ENCODE measurements around the gene TMEM39A. TPM values are rescaled to one million over a fixed set of nuclear protein-coding genes. Genes with fewer than 3 reads are reported as not detected.

The TMEM39A gene
- total RNA-seq, 1 donor from 2014 or later: 52.2 TPM

DNA sequence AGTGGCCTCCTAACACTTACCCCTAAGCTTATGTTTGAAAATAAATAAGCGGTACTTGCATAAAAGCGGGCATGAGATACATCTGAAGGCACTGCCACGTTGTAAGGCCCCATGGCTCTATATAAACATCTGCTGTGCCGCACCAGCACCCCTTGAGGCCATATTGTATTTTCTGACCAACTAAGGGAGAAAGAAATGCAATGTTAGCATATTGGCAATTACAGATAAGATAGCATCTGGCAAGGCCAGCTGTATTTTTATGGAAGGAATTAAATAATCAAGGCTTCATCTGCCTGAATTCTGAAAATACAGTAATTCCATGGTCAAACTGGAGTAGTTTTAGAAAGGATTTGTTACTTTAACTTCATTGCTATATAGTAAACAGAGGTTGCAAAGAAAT lies 28.7 kb downstream of the TMEM39A start:
- Mint-ChIP-seq H3K9me3 (peaks cover 14% of the 10 kb centered on the region), H3K4me3 (no peak overlapping the region), H3K27ac (no peak overlapping the region), H3K36me3 (ENCODE audit: low read depth) (peaks cover 78% of the 10 kb centered on the region), H3K27me3 (no peaks in the 10 kb centered on the region), H3K4me1 (peaks cover 3% of the 10 kb centered on the region)
- DNase-seq: peak; percentile 28
- intact Hi-C loops (cut with micrococcal nuclease): no loop called here

DNA sequence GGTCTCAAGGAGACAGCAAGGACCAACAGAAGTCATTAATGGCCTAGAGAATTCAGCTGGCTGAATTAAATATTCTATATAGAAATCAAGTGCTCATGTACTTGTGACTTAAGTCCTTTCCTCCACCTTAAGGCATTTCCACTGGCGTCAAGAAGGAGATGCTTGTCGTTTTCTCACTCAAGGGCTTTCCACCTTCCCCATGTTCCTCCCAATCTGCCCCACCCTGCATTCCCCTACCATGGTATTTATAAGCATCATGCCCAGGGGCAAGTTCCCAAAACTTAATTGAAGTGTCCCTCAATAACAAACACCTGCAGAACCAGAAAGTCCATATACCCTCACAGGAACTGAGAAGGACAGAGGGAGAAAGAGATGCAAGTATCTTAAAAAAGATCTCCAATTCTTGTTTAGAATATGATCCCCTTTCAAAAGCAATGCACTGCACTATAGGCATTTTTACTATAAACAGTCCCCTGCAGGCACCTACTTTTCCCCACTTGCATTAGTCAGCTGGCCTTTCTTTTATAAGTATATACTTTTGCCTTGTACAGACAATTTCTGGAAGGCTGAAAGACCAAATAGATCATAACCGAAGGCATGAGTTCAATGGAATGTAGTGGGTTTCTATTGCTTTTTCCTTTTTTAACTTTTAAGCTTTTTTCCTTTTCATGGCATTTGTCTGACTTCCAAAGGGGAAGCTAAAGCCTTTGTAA lies 29.6 kb downstream of the TMEM39A start:
- Mint-ChIP-seq H3K9me3 (peaks cover 20% of the 10 kb centered on the region), H3K27ac (no peak overlapping the region), H3K36me3 (ENCODE audit: low read depth) (peaks cover 86% of the 10 kb centered on the region), H3K4me3 (no peak overlapping the region), H3K4me1 (peaks cover 2% of the 10 kb centered on the region), H3K27me3 (no peaks in the 10 kb centered on the region)
- peak; percentile 22 for DNase-seq
- intact Hi-C loops (cut with micrococcal nuclease): no loop called here

DNA sequence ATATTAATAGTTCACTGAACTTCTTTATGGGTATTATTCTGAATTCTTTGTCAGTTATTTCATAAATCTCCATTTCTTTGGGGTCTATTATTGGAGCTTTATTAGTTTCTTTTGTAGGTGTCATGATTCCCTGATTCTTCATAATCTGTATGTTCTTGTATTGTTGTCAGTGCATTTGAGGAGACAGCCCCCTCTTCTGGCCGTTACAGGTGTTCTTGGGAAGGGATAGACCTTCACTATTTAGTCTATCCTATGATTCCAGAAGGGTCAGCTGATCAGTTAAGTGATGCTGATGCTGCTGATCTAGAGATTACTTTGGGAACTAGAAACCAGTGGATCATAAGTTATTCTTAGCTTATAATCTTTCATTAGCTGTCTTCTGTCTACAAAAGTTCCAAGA lies 34.9 kb downstream of the TMEM39A start:
- H3K9me3 Mint-ChIP-seq: peaks cover 41% of the 10 kb centered on the region
- intact Hi-C loops (cut with micrococcal nuclease): no loop called here
- no peak overlapping the region for H3K4me3 Mint-ChIP-seq
- H3K36me3 Mint-ChIP-seq (ENCODE audit: low read depth): peaks cover 59% of the 10 kb centered on the region
- H3K27me3 Mint-ChIP-seq: no peaks in the 10 kb centered on the region
- DNase-seq: peak; percentile 20
- no peak overlapping the region for H3K27ac Mint-ChIP-seq
- H3K4me1 Mint-ChIP-seq: no peaks in the 10 kb centered on the region

DNA sequence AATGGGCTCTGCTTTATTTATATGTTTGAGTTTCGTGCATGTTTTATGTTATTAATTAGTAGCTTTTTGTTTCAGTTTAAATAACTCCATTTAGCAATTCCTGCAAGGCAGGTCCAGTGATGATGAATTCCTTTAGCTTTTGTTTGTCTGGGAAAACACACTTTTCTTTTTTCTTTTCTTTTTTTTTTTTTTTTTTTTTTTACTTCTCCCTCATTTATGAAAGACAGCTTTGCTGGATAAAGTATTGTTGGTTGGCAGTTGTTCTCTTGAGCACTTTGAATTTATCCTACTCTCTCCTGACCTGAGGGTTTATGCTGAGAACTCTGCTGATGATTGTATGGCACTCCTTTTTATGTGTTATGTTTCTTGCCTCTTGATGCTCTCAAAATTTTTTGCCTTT lies 35.7 kb downstream of the TMEM39A start:
- H3K4me1 Mint-ChIP-seq: no peaks in the 10 kb centered on the region
- H3K27ac Mint-ChIP-seq: no peak overlapping the region
- H3K4me3 Mint-ChIP-seq: no peak overlapping the region
- no peak for DNase-seq
- H3K27me3 Mint-ChIP-seq: no peaks in the 10 kb centered on the region
- intact Hi-C loops (cut with micrococcal nuclease): no loop called here
- peaks cover 41% of the 10 kb centered on the region for H3K9me3 Mint-ChIP-seq
- H3K36me3 Mint-ChIP-seq (ENCODE audit: low read depth): peaks cover 50% of the 10 kb centered on the region

DNA sequence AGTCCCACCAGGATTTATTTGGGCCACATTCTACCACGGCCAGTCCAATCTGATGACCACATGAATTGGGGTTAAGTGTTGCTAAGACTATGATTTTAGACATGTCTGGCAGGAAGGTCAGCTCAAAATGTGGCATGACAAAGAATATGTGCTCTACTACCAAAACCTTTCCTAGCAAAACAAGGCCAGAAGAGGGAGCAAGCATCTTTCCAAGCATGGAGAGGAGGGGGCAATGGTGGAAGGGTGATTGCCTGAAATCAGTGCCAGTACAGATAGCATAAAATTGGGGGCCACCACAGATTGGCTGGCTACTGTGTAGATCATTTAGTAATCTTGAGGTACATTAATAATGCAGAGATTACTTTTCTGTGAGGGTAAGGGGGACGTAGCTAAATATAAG lies 43.2 kb downstream of the TMEM39A start:
- peaks cover under 1% of the 10 kb centered on the region for H3K9me3 Mint-ChIP-seq
- DNase-seq: no peak
- no peak overlapping the region for H3K27ac Mint-ChIP-seq
- peaks cover 4% of the 10 kb centered on the region for H3K4me1 Mint-ChIP-seq
- H3K27me3 Mint-ChIP-seq: no peaks in the 10 kb centered on the region
- H3K36me3 Mint-ChIP-seq (ENCODE audit: low read depth): no peaks in the 10 kb centered on the region
- intact Hi-C loops (cut with micrococcal nuclease): no loop called here
- no peak overlapping the region for H3K4me3 Mint-ChIP-seq

DNA sequence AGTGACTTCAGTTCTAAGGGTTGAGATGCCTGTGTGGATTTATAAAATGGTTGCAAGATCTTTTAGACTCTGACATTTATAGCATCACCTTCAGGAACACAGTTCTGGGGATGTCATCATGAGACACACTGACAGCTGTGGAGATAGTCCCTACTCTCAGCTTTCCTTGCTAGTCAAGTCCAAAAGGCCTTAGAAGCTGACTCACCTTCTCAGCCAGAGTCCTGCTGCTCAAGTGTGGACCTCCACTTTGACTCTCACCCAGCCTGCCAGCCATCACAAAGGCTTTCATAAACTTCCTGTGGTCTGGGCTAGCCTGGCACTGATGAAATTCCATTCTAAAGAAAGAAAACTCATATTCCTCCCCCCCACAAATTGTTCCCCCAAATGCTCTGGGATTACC lies 44.8 kb downstream of the TMEM39A start:
- H3K27me3 Mint-ChIP-seq: no peaks in the 10 kb centered on the region
- H3K9me3 Mint-ChIP-seq: no peaks in the 10 kb centered on the region
- peaks cover 4% of the 10 kb centered on the region for H3K4me1 Mint-ChIP-seq
- no peak overlapping the region for H3K27ac Mint-ChIP-seq
- peaks cover 1% of the 10 kb centered on the region for H3K36me3 Mint-ChIP-seq (ENCODE audit: low read depth)
- no peak for DNase-seq
- no peak overlapping the region for H3K4me3 Mint-ChIP-seq
- intact Hi-C loops (cut with micrococcal nuclease): no loop called here

DNA sequence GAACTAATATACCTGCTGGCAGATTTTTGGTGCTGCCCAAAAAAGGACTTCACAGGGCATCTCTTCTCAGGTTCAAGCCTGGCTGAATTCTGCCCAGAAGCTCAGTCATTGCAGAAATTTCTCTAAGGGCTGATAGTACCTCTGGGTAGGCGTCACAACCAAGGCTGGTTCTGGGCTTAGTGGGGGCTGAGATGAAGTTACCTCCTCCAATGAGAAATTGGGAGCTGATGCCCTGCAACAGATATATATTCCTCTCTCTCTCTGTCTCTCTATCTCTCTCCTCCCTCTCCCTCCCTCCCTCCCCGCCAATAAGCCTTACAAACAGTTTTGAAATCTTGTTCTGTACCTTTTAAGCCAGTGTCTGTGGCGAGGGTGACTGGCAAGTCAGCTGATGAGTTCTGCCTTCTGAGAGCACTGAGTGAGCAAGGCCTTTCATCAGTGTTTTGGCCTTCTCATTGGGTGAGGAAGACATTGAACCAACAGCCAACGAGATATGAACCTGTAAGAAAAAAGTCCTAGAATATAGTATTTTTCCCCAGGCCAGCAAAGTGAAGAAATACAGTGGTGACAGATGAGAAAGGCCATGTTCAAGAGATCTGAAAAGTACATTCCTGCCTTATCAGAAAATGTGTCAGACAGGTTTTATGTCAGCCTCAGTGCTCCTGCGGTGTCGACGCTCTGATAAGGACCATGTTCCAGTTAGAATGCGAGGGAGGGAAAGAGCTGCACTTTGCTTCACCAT lies 45.5 kb downstream of the TMEM39A start:
- no peak overlapping the region for H3K4me3 Mint-ChIP-seq
- intact Hi-C loops (cut with micrococcal nuclease): no loop called here
- H3K27me3 Mint-ChIP-seq: no peaks in the 10 kb centered on the region
- DNase-seq: no peak
- peaks cover 4% of the 10 kb centered on the region for H3K4me1 Mint-ChIP-seq
- H3K9me3 Mint-ChIP-seq: no peaks in the 10 kb centered on the region
- H3K36me3 Mint-ChIP-seq (ENCODE audit: low read depth): peaks cover 1% of the 10 kb centered on the region
- H3K27ac Mint-ChIP-seq: no peak overlapping the region

DNA sequence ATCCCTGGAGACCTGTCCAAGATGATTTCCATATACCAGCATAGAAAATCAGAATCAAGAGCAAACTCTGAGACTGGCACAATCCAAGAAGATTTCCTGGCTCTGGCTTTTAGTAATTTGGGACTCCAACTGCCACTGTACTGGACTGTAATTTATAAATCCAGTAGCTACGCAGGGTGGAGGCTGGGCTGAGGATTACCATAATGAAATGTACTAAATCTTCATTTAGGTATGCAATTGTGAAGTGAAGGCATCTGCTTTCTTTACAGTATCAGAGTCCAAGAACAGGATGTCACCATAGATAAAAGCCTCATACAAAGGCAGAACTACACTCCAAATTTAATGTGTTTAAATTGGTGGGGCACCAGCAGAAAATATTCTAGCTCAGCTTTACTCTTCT lies 46.5 kb downstream of the TMEM39A start:
- intact Hi-C loops (cut with micrococcal nuclease): no loop called here
- no peak overlapping the region for H3K27ac Mint-ChIP-seq

DNA sequence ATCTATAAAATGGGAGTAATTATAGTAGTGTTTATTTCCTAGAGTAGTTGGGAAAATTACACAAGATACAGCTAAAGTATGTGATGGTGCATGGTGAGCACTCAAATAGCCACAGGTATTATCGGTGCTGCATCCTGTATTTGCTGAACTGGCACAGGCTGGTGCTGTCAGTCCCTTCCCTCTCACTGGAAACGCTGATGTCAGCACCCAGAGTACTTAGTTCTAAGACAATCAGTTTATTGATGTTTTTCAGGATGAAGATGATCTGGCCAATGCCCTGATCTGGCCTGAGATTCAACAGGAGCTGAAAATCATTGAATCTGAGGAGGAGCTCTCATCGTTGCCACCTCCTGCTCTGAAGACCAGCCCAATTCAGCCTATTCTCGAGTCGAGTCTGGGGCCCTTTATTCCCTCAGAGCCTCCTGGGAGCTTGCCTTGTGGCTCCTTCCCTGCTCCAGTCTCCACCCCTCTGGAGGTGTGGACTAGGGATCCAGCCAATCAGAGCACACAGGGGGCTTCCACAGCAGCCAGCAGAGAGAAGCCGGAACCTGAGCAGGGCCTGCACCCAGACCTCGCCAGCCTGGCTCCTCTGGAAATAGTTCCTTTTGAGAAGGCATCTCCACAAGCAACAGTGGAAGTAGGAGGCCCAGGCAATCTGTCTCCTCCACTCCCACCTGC lies 49.7 kb downstream of the TMEM39A start:
- Mint-ChIP-seq H3K4me3 (no peak overlapping the region), H3K36me3 (ENCODE audit: low read depth) (peaks cover 1% of the 10 kb centered on the region), H3K27me3 (no peaks in the 10 kb centered on the region), H3K4me1 (no peaks in the 10 kb centered on the region), H3K9me3 (no peaks in the 10 kb centered on the region), H3K27ac (no peak overlapping the region)
- intact Hi-C loops (cut with micrococcal nuclease): no loop called here
- DNase-seq: no peak

More for the DNA sequence above, 46.5 kb downstream of the TMEM39A start:
- Mint-ChIP-seq H3K36me3 (ENCODE audit: low read depth) (peaks cover 1% of the 10 kb centered on the region), H3K9me3 (no peaks in the 10 kb centered on the region), H3K27me3 (no peaks in the 10 kb centered on the region), H3K4me1 (peaks cover 4% of the 10 kb centered on the region), H3K4me3 (no peak overlapping the region)
- no peak for DNase-seq

DNA sequence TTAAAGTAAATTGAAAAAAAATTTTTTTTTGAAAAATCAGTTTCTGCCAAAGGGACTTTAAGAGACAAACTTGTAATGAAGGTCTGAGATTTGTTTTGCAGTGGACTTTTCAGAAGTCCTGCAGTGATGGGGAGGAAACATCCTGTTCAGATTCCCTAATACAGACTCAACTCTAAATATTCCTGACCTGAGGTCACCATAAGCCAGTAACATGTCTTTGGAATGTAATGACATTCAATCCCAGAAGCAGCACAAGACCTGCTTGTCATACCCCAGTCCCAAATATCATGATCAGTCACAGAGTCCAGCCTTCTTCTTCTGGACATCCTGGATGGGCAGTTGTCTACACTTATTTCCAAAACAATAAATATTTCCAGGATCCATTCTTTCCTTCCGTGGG lies 53.6 kb downstream of the TMEM39A start:
- no peaks in the 10 kb centered on the region for H3K9me3 Mint-ChIP-seq
- intact Hi-C loops (cut with micrococcal nuclease): no loop called here
- no peak overlapping the region for H3K4me3 Mint-ChIP-seq
- H3K4me1 Mint-ChIP-seq: no peaks in the 10 kb centered on the region
- peaks cover 2% of the 10 kb centered on the region for H3K36me3 Mint-ChIP-seq (ENCODE audit: low read depth)
- DNase-seq: no peak
- H3K27me3 Mint-ChIP-seq: no peaks in the 10 kb centered on the region
- no peak overlapping the region for H3K27ac Mint-ChIP-seq

DNA sequence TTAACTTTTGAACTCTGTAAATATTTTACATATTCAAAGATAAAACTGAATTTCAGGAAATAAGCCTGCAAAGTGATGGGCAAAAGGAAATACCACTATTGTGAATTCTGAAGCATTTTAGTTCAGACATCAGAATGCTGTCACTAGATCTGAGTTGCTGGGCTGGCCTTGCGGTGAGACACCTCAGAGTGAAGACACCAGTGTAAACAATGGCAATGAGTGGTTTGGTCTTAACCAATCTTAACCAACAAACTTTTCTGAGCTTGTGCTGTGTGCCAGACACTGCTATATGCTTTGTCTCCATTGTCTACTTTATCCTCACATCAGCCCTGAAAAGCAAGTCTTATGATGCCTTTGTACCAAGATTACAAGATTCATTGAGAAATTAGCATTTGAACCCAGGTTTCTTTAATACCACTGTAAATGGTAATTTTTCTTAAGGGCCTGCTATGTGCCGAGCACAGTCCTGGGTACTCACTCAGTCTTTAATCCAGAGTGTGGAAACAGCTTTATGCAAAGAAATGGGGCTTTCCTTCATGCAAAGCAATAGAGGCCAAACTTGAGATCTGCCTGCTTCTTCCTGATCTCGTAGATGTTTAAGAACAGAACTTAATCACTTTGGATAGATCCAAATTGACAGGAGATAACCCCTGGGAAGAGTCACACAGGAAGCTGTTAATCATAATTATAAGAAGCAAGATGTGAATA lies 55.0 kb downstream of the TMEM39A start:
- Mint-ChIP-seq H3K36me3 (ENCODE audit: low read depth) (peaks cover 3% of the 10 kb centered on the region), H3K4me3 (no peak overlapping the region), H3K4me1 (no peaks in the 10 kb centered on the region)

DNA sequence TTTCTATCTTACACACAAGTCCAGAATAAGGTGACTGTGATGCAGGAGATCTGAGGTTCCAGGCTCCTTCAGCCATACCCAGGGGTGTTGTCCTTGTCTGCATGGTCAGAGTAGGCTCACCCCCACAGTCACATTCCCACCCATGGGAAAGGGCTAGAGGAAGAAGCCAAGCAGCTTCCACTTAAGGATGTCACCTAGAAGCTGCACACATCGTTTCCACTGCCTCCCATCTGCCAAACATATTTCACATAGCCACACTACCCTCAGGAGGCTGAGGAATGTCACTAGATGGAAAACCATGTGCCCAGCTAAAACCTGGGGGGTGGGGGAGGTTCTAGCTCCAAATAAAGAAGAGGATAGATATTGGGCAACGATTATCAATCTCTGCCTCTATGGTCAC lies 58.1 kb downstream of the TMEM39A start:
- Mint-ChIP-seq H3K36me3 (ENCODE audit: low read depth) (peaks cover 6% of the 10 kb centered on the region), H3K27me3 (no peaks in the 10 kb centered on the region), H3K4me3 (no peak overlapping the region), H3K9me3 (no peaks in the 10 kb centered on the region), H3K4me1 (peaks cover 12% of the 10 kb centered on the region), H3K27ac (no peak overlapping the region)
- DNase-seq: no peak
- intact Hi-C loops (cut with micrococcal nuclease): no loop called here

More for the DNA sequence above, 55.0 kb downstream of the TMEM39A start:
- H3K27me3 Mint-ChIP-seq: no peaks in the 10 kb centered on the region
- H3K27ac Mint-ChIP-seq: no peak overlapping the region
- DNase-seq: no peak
- intact Hi-C loops (cut with micrococcal nuclease): no loop called here
- H3K9me3 Mint-ChIP-seq: no peaks in the 10 kb centered on the region

DNA sequence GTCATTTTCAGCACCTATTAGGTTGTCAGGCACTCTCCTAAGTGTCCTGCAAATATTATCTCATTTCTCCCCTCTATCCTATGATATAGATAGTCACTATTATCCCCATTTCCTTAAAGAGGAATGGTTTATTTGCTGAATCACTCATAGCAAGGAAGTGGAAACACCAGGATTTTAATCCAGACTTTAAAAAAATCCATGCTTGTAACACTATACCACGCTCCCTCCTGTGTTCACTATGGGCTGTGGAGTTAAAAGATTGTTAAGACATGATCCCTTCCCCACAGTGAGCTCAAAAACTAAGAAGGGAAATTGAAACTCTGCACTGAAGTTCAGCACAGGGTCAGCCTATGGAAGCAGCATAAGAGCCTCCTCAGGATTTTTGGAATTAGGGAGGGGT lies 60.2 kb downstream of the TMEM39A start:
- Mint-ChIP-seq H3K36me3 (ENCODE audit: low read depth) (peaks cover 6% of the 10 kb centered on the region), H3K9me3 (no peaks in the 10 kb centered on the region), H3K4me1 (peaks cover 14% of the 10 kb centered on the region)

DNA sequence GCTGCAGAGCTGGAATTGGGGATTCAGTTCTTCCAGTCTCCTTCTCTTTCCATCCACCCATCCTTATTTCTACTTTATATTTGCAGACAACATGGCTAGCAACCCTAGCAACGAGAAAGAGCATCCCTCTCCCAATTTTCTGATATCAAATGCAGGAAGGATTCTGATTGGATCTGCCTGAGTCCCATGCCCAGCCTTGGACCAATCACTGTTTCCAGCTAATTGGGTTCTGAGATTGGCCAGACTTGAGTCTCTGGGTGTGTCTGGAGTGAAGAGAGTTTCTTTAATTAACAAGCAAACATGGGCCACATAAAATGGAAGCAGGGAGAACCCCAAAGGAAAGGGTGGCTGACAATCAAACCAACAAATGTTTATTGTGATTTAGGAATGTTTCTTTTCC lies 60.6 kb downstream of the TMEM39A start:
- no peaks in the 10 kb centered on the region for H3K9me3 Mint-ChIP-seq
- no peak overlapping the region for H3K27ac Mint-ChIP-seq
- no peak overlapping the region for H3K4me3 Mint-ChIP-seq
- peaks cover 14% of the 10 kb centered on the region for H3K4me1 Mint-ChIP-seq
- no peaks in the 10 kb centered on the region for H3K27me3 Mint-ChIP-seq
- intact Hi-C loops (cut with micrococcal nuclease): no loop called here
- H3K36me3 Mint-ChIP-seq (ENCODE audit: low read depth): peaks cover 6% of the 10 kb centered on the region
- no peak for DNase-seq

More for the DNA sequence above, 60.2 kb downstream of the TMEM39A start:
- DNase-seq: no peak
- intact Hi-C loops (cut with micrococcal nuclease): no loop called here
- Mint-ChIP-seq H3K27ac (no peak overlapping the region), H3K4me3 (no peak overlapping the region), H3K27me3 (no peaks in the 10 kb centered on the region)
